ENCODE data around the gene ITGB3. TPM values are rescaled to one million over a fixed set of nuclear protein-coding genes. Genes with fewer than 3 reads are reported as not detected.

ITGB3 gene
- total RNA-seq (2012; rRNA removed), result 14.4 and 17.6 TPM in 2 replicates
- polyA plus RNA-seq (2012; rRNA removed), result 9.0 and 9.8 TPM in 2 replicates
- 5.7 and 6.6 TPM in 2 replicates for polyA plus RNA-seq (2012; cell fraction: cytosol; rRNA removed)
- 2.9 and 7.5 TPM in 2 replicates for polyA plus RNA-seq (2012; cell fraction: nucleus; rRNA removed; ENCODE audit: low replicate concordance)
- percentile 89 among the genes with signal in this experiment for Bru-seq, nascent RNA
- percentile 99 among the genes with signal in this experiment for BruChase-seq, experiment 1, labeled RNA remaining after a 6-hour chase
- percentile 97 among the genes with signal in this experiment for BruChase-seq, experiment 2, labeled RNA remaining after a 2-hour chase
- long read RNA-seq, transcript ITGB3-201 (15 exons, 3,995 nt), result major isoform, 18 of 51 reads
- long read RNA-seq, partial matches to known transcripts, result 26 of 51 reads
- long read RNA-seq, other reads (novel, unspliced or antisense), result 7 of 51 reads

DNA sequence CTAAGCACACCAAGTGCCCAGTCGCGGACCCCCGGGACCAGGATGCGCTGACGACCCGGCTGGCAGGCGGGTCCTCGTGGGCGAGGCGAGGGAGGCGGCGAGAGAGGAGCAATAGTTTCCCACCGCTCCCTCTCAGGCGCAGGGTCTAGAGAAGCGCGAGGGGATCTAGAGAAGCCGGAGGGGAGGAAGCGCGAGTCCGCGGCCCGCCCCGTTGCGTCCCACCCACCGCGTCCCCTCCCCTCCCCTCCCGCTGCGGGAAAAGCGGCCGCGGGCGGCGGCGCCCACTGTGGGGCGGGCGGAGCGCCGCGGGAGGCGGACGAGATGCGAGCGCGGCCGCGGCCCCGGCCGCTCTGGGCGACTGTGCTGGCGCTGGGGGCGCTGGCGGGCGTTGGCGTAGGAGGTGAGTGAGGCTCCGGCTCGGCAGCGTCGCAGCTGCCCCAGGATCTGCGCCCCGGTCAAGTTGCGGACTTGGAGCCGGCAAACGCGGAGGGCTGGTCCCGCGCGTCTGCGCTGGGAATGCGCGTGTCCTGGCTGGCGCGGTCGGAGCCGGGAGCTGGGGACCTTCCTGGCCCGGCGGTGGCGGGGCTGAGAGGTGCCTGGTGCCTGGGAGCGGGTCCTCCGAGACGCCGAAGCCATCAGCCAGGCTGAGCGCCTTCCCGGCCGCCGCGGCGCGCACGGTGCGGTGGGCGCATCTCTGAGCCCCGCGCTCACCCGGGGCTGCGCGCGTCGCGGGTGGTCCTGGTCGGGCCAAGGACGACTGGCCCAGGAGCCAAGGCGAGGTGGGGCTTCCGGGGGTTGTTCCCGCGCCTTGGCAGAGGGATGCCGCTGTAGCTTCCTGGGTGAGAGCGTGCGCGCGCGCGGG, at the start of gene ITGB3:
TSS of gene ITGB3 (plus strand) at position 287 of the 862 bp plus-strand sequence. CDS start at position 322, 35 bp downstream.
- Histone ChIP-seq H3K18ac (ENCODE audit: low read depth, low read length) (peak within 1 kb of the TSS; percentile 63), H2AFZ (replicated peaks; ENCODE audit: low read length, poor library complexity) (peak within 1 kb of the TSS; percentile 95), H2AK9ac (replicated peaks; ENCODE audit: low read depth, low read length, poor library complexity) (peak within 1 kb of the TSS; percentile 67), H4K91ac (ENCODE audit: insufficient read depth, low read depth, low read length) (peak within 1 kb of the TSS; percentile 69), H2BK20ac (ENCODE audit: low read depth, low read length) (peak within 1 kb of the TSS; percentile 71), H4K8ac (ENCODE audit: low read depth in 2 of 2, low read length in 2 of 2) (peak within 1 kb of the TSS; percentile 44 to 76; a peak in 2 of 4 replicates), H4K5ac (ENCODE audit: low read depth, low read length) (peak within 1 kb of the TSS; percentile 81), H3K4me1 (ENCODE audit: control insufficient read depth, insufficient read depth, low read length) (peaks cover 15% of the 10 kb centered on the region), H3K79me1 (ENCODE audit: low read depth in 1 of 2, low read length in 2 of 2) (peaks cover 6 to 41% of the 10 kb centered on the region in 2 experiments; a peak in 3 of 4 replicates), H2BK15ac (ENCODE audit: low read depth, low read length) (peak within 1 kb of the TSS; percentile 23; the same call in 2 of the 3 replicates), H2BK120ac (ENCODE audit: low read depth, low read length) (peak within 1 kb of the TSS; percentile 88), H3K56ac (ENCODE audit: extremely low read depth, insufficient read depth, low read length) (peak within 1 kb of the TSS; percentile 16; the same call in 1 of the 2 replicates), H3K23ac (ENCODE audit: low read depth, low read length) (peak within 1 kb of the TSS; percentile 91), H2BK5ac (ENCODE audit: low read depth, low read length, poor library complexity, severe bottlenecking) (peak within 1 kb of the TSS; percentile 77), H3K27ac (ENCODE audit: insufficient read depth, low read length) (peak within 1 kb of the TSS; percentile 89), H3K27me3 (ENCODE audit: control insufficient read depth, insufficient read depth, low read length) (no peaks in the 10 kb centered on the region; the same call in 1 of the 2 replicates), H3K14ac (replicated peaks; ENCODE audit: low read depth, low read length) (peak within 1 kb of the TSS; percentile 83), H3K9me1 (ENCODE audit: insufficient read depth, low read length) (peaks cover 4% of the 10 kb centered on the region), H3K4me3 (ENCODE audit: insufficient read depth, low read depth, low read length) (peak within 1 kb of the TSS; percentile 99), H3K36me3 (ENCODE audit: control insufficient read depth, insufficient read depth, low read length) (peaks cover 2% of the 10 kb centered on the region; the same call in 1 of the 2 replicates), H4K20me1 (ENCODE audit: insufficient read depth, low read length) (no peaks in the 10 kb centered on the region), H2AK5ac (ENCODE audit: low read depth, low read length) (peak within 1 kb of the TSS; percentile 87), H3K4me2 (ENCODE audit: low read depth, low read length) (peak within 1 kb of the TSS; percentile 93), H3K4ac (ENCODE audit: low read depth, low read length) (peak within 1 kb of the TSS; percentile 76), H3K9ac (ENCODE audit: low read depth, low read length) (peak within 1 kb of the TSS; percentile 87), H3K9me3 (ENCODE audit: control insufficient read depth, insufficient read depth, low read length) (no peaks in the 10 kb centered on the region)
- DNase-seq, result peak; percentile 67
- POLR2A ChIA-PET (ENCODE audit: unreplicated experiment), result no interaction called here
- 1% methylated on average over 57 of the region's 112 CpGs; no CpG with 5 or more reads in 1 of the 2 experiments for WGBS, 2 experiments (ENCODE audit: extremely low coverage in 2 of 2, insufficient read length in 1 of 2)
- CTCF ChIA-PET, result no interaction called here
- intact Hi-C loops (cut with micrococcal nuclease) (no loop called here), in situ Hi-C loops (cut with MboI; ENCODE audit: low sequenced_read_pairs) (no loop called here), dilution Hi-C loops (cut with HindIII; ENCODE audit: low sequenced_read_pairs, unreplicated experiment) (no loop called here)
- no TSS peak for BruUV-seq (replicated peaks)
- TF ChIP-seq SMC3 (IDR thresholded peaks at IDR 0.05; ENCODE audit: low read depth, low read length) (peak; percentile 16), POLR2A (IDR thresholded peaks at IDR 0.05; ENCODE audit: low read depth, low read length) (peak; percentile 57; the same call in 1 of the 2 replicates), RAD21 (IDR thresholded peaks at IDR 0.05; ENCODE audit: low read length) (peak; percentile 36), NFE2L2 (IDR thresholded peaks at IDR 0.05; ENCODE audit: low read depth, low read length) (no peak), MXI1 (IDR thresholded peaks at IDR 0.05; ENCODE audit: borderline replicate concordance, low read depth, low read length) (peak; percentile 22; the same call in 1 of the 2 replicates), CHD1 (IDR thresholded peaks at IDR 0.05; ENCODE audit: low read depth, low read length) (no peak), RFX5 (IDR thresholded peaks at IDR 0.05; ENCODE audit: low read depth, low read length) (no peak), MAZ (IDR thresholded peaks at IDR 0.05; ENCODE audit: borderline replicate concordance, low read depth, low read length) (no peak)
- TF ChIP-seq, protein P1, sequence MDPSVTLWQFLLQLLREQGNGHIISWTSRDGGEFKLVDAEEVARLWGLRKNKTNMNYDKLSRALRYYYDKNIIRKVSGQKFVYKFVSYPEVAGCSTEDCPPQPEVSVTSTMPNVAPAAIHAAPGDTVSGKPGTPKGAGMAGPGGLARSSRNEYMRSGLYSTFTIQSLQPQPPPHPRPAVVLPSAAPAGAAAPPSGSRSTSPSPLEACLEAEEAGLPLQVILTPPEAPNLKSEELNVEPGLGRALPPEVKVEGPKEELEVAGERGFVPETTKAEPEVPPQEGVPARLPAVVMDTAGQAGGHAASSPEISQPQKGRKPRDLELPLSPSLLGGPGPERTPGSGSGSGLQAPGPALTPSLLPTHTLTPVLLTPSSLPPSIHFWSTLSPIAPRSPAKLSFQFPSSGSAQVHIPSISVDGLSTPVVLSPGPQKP (IDR thresholded peaks at IDR 0.05; ENCODE audit: borderline replicate concordance, low read depth, low read length), result no peak
- TF ChIP-seq, protein P2, sequence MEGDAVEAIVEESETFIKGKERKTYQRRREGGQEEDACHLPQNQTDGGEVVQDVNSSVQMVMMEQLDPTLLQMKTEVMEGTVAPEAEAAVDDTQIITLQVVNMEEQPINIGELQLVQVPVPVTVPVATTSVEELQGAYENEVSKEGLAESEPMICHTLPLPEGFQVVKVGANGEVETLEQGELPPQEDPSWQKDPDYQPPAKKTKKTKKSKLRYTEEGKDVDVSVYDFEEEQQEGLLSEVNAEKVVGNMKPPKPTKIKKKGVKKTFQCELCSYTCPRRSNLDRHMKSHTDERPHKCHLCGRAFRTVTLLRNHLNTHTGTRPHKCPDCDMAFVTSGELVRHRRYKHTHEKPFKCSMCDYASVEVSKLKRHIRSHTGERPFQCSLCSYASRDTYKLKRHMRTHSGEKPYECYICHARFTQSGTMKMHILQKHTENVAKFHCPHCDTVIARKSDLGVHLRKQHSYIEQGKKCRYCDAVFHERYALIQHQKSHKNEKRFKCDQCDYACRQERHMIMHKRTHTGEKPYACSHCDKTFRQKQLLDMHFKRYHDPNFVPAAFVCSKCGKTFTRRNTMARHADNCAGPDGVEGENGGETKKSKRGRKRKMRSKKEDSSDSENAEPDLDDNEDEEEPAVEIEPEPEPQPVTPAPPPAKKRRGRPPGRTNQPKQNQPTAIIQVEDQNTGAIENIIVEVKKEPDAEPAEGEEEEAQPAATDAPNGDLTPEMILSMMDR (conservative IDR thresholded peaks at IDR 0.05; ENCODE audit: low read depth, low read length), result peak; percentile 46
- ATAC-seq (ENCODE audit: low read depth), result peak; percentile 91
